Upper lobe of left lung (tissue), 6 donors: ENCODE data around the gene UBE2C. TPM values are rescaled to one million over a fixed set of nuclear protein-coding genes. Genes with fewer than 3 reads are reported as not detected.
A peak's percentile ranks its signal among the peaks of the same experiment; 100 is the strongest.

ENCODE experiments used
- ATAC-seq, 2 donors: fragments of 200-7000 bp; cut with Tn5 transposase; one replicate each; pipeline ENCODE4 v1.9.1; 2022; ENCODE audit warnings: mild to moderate bottlenecking in 2 of 2, moderate library complexity in 2 of 2; ENCODE audit not compliant: low FRiP score in 2 of 2
- DNase-seq, 2 donors: peaks; one replicate each; pipeline ENCODE4 v3.0.0-alpha.2; 2019 to 2020
- H3K27ac ChIP-seq, 4 donors: fragments of 200-600 bp; sonication (generic); one replicate each; pipeline ENCODE4 v1.5.1; 2016 to 2019
- H3K27me3 ChIP-seq, 4 donors: fragments of 200-600 bp; sonication (generic); one replicate each; pipeline ENCODE4 v1.5.1; 2017 to 2019
- H3K36me3 ChIP-seq, 4 donors: fragments of 200-600 bp; sonication (generic); one replicate each; pipeline ENCODE4 v1.5.1; 2016 to 2019
- H3K4me1 ChIP-seq, 4 donors: fragments of 200-600 bp; sonication (generic); one replicate each; pipeline ENCODE4 v1.5.1; 2018 to 2019
- H3K4me3 ChIP-seq, 4 donors: fragments of 200-600 bp; sonication (generic); one replicate each; pipeline ENCODE4 v1.5.1; 2017 to 2019; ENCODE audit warnings: mild to moderate bottlenecking in 2 of 4, moderate library complexity in 1 of 4
- H3K9me3 ChIP-seq, 4 donors: fragments of 200-600 bp; sonication (generic); one replicate each; pipeline ENCODE4 v1.5.1; 2018 to 2019
- CTCF ChIP-seq, 6 experiments: fragments of 450-650 bp in 4 of 6; fragments of 200-600 bp in 2 of 6; sonication (generic) in 2 of 6; IDR thresholded peaks; one replicate each; pipeline ENCODE4 v1.5.1; 2016 to 2019; ENCODE audit warnings: antibody characterized with exemption in 6 of 6
- EP300 ChIP-seq, 4 donors: sonication (generic); formaldehyde crosslinking; IDR thresholded peaks; one replicate each; pipeline ENCODE4 v1.5.1; 2017; ENCODE audit warnings: antibody characterized with exemption in 4 of 4, control low read depth in 2 of 4
- POLR2A ChIP-seq, 4 donors: fragments of 450-650 bp; IDR thresholded peaks; one replicate each; pipeline ENCODE4 v1.5.1; 2016 to 2017; ENCODE audit warnings: antibody characterized with exemption in 4 of 4, mild to moderate bottlenecking in 2 of 4
- POLR2AphosphoS5 ChIP-seq, 2 donors: sonication (generic); formaldehyde crosslinking; IDR thresholded peaks; one replicate each; pipeline ENCODE4 v1.5.1; 2017; ENCODE audit warnings: antibody characterized with exemption in 2 of 2
- WGBS, 2 donors: methylation state at CpG; one replicate each; pipeline ENCODE4 v1.1.5; 2017 to 2018; 5-methylcytosine and 5-hydroxymethylcytosine counted together
- total RNA-seq, 6 donors: library from RNA; depleted of rRNA in 4 of 6; stranded (reverse); fragments of >200 nt in 4 of 6; gene quantifications; one replicate each; pipeline versions ENCODE4 v1.1.0 to v1.2.1, GENCODE V29; 2016 to 2021
- donor health status: DM: no; HTN: no; CAD: no; lungs with moderate emphysema.
- donor health status: DM: no; HTN: yes; CAD: no; lungs with severe emphysema.

The UBE2C gene
- total RNA-seq, 6 donors from 2014 or later = 1.1 to 12.5 (median 3.5) TPM; not detected in 2

GRCh38 chr20:45798935-45799642 is 13.4 kb upstream of the UBE2C start:
- Histone ChIP-seq H3K4me1 (peaks cover 0 to 5% (median 0%) of the 10 kb centered on the region in 4 donors), H3K9me3 (no peaks in the 10 kb centered on the region), H3K36me3 (peaks cover 34 to 67% (median 58%) of the 10 kb centered on the region in 4 donors), H3K27ac (peak overlapping the region in 1 of 4 donors; percentile 9), H3K4me3 (no peak overlapping the region), H3K27me3 (no peaks in the 10 kb centered on the region)
- DNase-seq (peak in 1 of 2 donors; percentile 59), ATAC-seq (peak; percentile 85 to 89)
- no peak for TF ChIP-seq POLR2A (IDR thresholded peaks at IDR 0.05)
- TF ChIP-seq POLR2AphosphoS5 (IDR thresholded peaks at IDR 0.05) = no peak
- TF ChIP-seq CTCF (IDR thresholded peaks at IDR 0.05) = peak; percentile 36 to 64 (median 60)
- 33 to 34% methylated on average over 4 of the region's 4 CpGs for WGBS, 2 donors

GRCh38 chr20:45801851-45802250 is 10.6 kb upstream of the UBE2C start:
- no peak overlapping the region for H3K27ac ChIP-seq
- H3K4me3 ChIP-seq = no peak overlapping the region
- ATAC-seq = no peak
- peaks cover 40 to 69% (median 62%) of the 10 kb centered on the region in 4 donors for H3K36me3 ChIP-seq
- no peaks in the 10 kb centered on the region for H3K27me3 ChIP-seq
- no peaks in the 10 kb centered on the region for H3K9me3 ChIP-seq
- WGBS, 2 donors = 85 to 95% methylated on average over 7 of the region's 7 CpGs
- DNase-seq = peak in 1 of 2 donors; percentile 72
- peaks cover 0 to 5% (median 0%) of the 10 kb centered on the region in 4 donors for H3K4me1 ChIP-seq
- TF ChIP-seq CTCF (IDR thresholded peaks at IDR 0.05) = no peak
- no peak for TF ChIP-seq EP300 (IDR thresholded peaks at IDR 0.05)
- no peak for TF ChIP-seq POLR2A (IDR thresholded peaks at IDR 0.05)
- no peak for TF ChIP-seq POLR2AphosphoS5 (IDR thresholded peaks at IDR 0.05)

- TF ChIP-seq POLR2AphosphoS5 (IDR thresholded peaks at IDR 0.05) (no peak), POLR2A (IDR thresholded peaks at IDR 0.05) (no peak), EP300 (IDR thresholded peaks at IDR 0.05) (no peak), CTCF (IDR thresholded peaks at IDR 0.05) (no peak)
- ATAC-seq (no peak), DNase-seq (no peak)
- 91 to 92% methylated on average over 8 of the region's 8 CpGs for WGBS, 2 donors
- no peak overlapping the region for H3K27ac ChIP-seq
- no peaks in the 10 kb centered on the region for H3K9me3 ChIP-seq
- H3K27me3 ChIP-seq = no peaks in the 10 kb centered on the region
- H3K36me3 ChIP-seq = peaks cover 48 to 62% (median 60%) of the 10 kb centered on the region in 4 donors
- H3K4me3 ChIP-seq = no peak overlapping the region
- peaks cover 9 to 21% (median 13%) of the 10 kb centered on the region in 4 donors for H3K4me1 ChIP-seq
Measured at GRCh38 chr20:45810191-45810970, 2.1 kb upstream of the UBE2C start.

- 8 to 19% methylated on average over 9 to 10 of the region's 11 CpGs for WGBS, 2 donors
- no peak for TF ChIP-seq EP300 (IDR thresholded peaks at IDR 0.05)
- no peak for TF ChIP-seq CTCF (IDR thresholded peaks at IDR 0.05)
- no peak for TF ChIP-seq POLR2AphosphoS5 (IDR thresholded peaks at IDR 0.05)
- TF ChIP-seq POLR2A (IDR thresholded peaks at IDR 0.05) = no peak
- H3K27ac ChIP-seq = peak overlapping the region in 1 of 4 donors; percentile 59
- no peaks in the 10 kb centered on the region for H3K27me3 ChIP-seq
- H3K36me3 ChIP-seq = peaks cover 24 to 36% (median 35%) of the 10 kb centered on the region in 4 donors
- DNase-seq (no peak), ATAC-seq (no peak)
- peaks cover 13 to 21% (median 17%) of the 10 kb centered on the region in 4 donors for H3K4me1 ChIP-seq
- H3K4me3 ChIP-seq = peak overlapping the region; percentile 39 to 67 (median 66)
- no peaks in the 10 kb centered on the region for H3K9me3 ChIP-seq
Measured at GRCh38 chr20:45813006-45813340, 529 bp downstream of the UBE2C start.
